ENCODE data around the gene EHF. TPM values are rescaled to one million over a fixed set of nuclear protein-coding genes. Genes with fewer than 3 reads are reported as not detected.

The EHF gene
- total RNA-seq, 1 donor = not detected

- DNase-seq (ENCODE audit: low read depth in 2 of 3, low spot score in 2 of 3) = no peak
These were observed 983 bp downstream of the EHF start for GRCh38 chr11:34621876-34622275.

GRCh38 chr11:34623463-34623862 lies 2.6 kb downstream of the EHF start:
- no peak for DNase-seq (ENCODE audit: low read depth in 2 of 3, low spot score in 2 of 3)

GRCh38 chr11:34624069-34624468 lies 3.2 kb downstream of the EHF start:
- DNase-seq (ENCODE audit: low read depth in 2 of 3, low spot score in 2 of 3) = no peak

GRCh38 chr11:34625576-34625975 lies 4.7 kb downstream of the EHF start:
- DNase-seq (ENCODE audit: low read depth in 2 of 3, low spot score in 2 of 3) = no peak

- DNase-seq (ENCODE audit: low read depth in 2 of 3, low spot score in 2 of 3) = no peak
These were observed 5.5 kb downstream of the EHF start for GRCh38 chr11:34626393-34626792.

- no peak for DNase-seq (ENCODE audit: low read depth in 2 of 3, low spot score in 2 of 3)
These were observed 6.3 kb downstream of the EHF start for GRCh38 chr11:34627197-34627596.

GRCh38 chr11:34629711-34630110 lies 8.8 kb downstream of the EHF start:
- DNase-seq (ENCODE audit: low read depth in 2 of 3, low spot score in 2 of 3) = no peak

- DNase-seq (ENCODE audit: low read depth in 2 of 3, low spot score in 2 of 3) = no peak
These were observed 9.7 kb downstream of the EHF start for GRCh38 chr11:34630544-34630943.

- DNase-seq (ENCODE audit: low read depth in 2 of 3, low spot score in 2 of 3) = no peak
These were observed 10.4 kb downstream of the EHF start for GRCh38 chr11:34631297-34631696.

- no peak for DNase-seq (ENCODE audit: low read depth in 2 of 3, low spot score in 2 of 3)
These were observed 10.8 kb downstream of the EHF start for GRCh38 chr11:34631737-34632104.

GRCh38 chr11:34632105-34632791 lies 11.4 kb downstream of the EHF start:
- no peak for DNase-seq (ENCODE audit: low read depth in 2 of 3, low spot score in 2 of 3)

GRCh38 chr11:34633640-34633989 lies 12.7 kb downstream of the EHF start:
- no peak for DNase-seq (ENCODE audit: low read depth in 2 of 3, low spot score in 2 of 3)

GRCh38 chr11:34633990-34634693 lies 13.2 kb downstream of the EHF start:
- peak in 2 of 3 donors; percentile 31 to 66 for DNase-seq (ENCODE audit: low read depth in 2 of 3, low spot score in 2 of 3)

GRCh38 chr11:34634694-34635062 lies 13.8 kb downstream of the EHF start:
- no peak for DNase-seq (ENCODE audit: low read depth in 2 of 3, low spot score in 2 of 3)

GRCh38 chr11:34636127-34636526 lies 15.2 kb downstream of the EHF start:
- no peak for DNase-seq (ENCODE audit: low read depth in 2 of 3, low spot score in 2 of 3)

- no peak for DNase-seq (ENCODE audit: low read depth in 2 of 3, low spot score in 2 of 3)
These were observed 16.4 kb downstream of the EHF start for GRCh38 chr11:34637303-34637702.

GRCh38 chr11:34638897-34639296 lies 18.0 kb downstream of the EHF start:
- DNase-seq (ENCODE audit: low read depth in 2 of 3, low spot score in 2 of 3) = no peak

GRCh38 chr11:34639545-34639944 lies 18.7 kb downstream of the EHF start:
- DNase-seq (ENCODE audit: low read depth in 2 of 3, low spot score in 2 of 3) = no peak

- peak in 1 of 3 donors; percentile 29 for DNase-seq (ENCODE audit: low read depth in 2 of 3, low spot score in 2 of 3)
These were observed 19.4 kb downstream of the EHF start for GRCh38 chr11:34640050-34640923.

- DNase-seq (ENCODE audit: low read depth in 2 of 3, low spot score in 2 of 3) = no peak
These were observed 20.0 kb downstream of the EHF start for GRCh38 chr11:34640924-34641275.

- no peak for DNase-seq (ENCODE audit: low read depth in 2 of 3, low spot score in 2 of 3)
These were observed 20.6 kb downstream of the EHF start for GRCh38 chr11:34641456-34641855.
